GM23338 (cell line): ENCODE results near the gene KCNT2. TPM values are rescaled to one million over a fixed set of nuclear protein-coding genes. Genes with fewer than 3 reads are reported as not detected.
A peak's percentile ranks its signal among the peaks of the same experiment; 100 is the strongest.

Experiments
- ATAC-seq: fragments of 200-7000 bp; cut with Tn5 transposase; 3 replicates; pipeline ENCODE4 v1.9.1; 2020
- DNase-seq: peaks from one replicate; pipeline ENCODE4 v3.0.0-alpha.2; 2015; ENCODE audit warnings: low spot score
- H2AFZ ChIP-seq: fragments of 200-600 bp; sonication (generic); 2 replicates; pipeline ENCODE4 v1.8.0; 2016; ENCODE audit warnings: antibody characterized with exemption, mild to moderate bottlenecking, moderate library complexity
- H3F3A ChIP-seq: fragments of 200-600 bp; sonication (generic); replicated peaks from 2 replicates; pipeline ENCODE4 v1.8.0; 2017; ENCODE audit warnings: antibody characterized with exemption, mixed run types, low read depth
- H3K27ac ChIP-seq: fragments of 200-600 bp; sonication (generic); 2 replicates; pipeline ENCODE4 v1.6.1; 2016; ENCODE audit warnings: low read depth
- H3K27me3 ChIP-seq: fragments of 200-600 bp; sonication (generic); 2 replicates; pipeline ENCODE4 v1.8.0; 2016; ENCODE audit warnings: mild to moderate bottlenecking, mixed run types, moderate library complexity; ENCODE audit not compliant: insufficient read depth
- H3K36me3 ChIP-seq: fragments of 200-600 bp; sonication (generic); 2 replicates; pipeline ENCODE4 v1.8.0; 2016; ENCODE audit warnings: mild to moderate bottlenecking; ENCODE audit not compliant: insufficient read depth
- H3K4me1 ChIP-seq: fragments of 200-600 bp; sonication (generic); 2 replicates; pipeline ENCODE4 v1.8.0; 2016; ENCODE audit warnings: mild to moderate bottlenecking, moderate library complexity; ENCODE audit not compliant: insufficient read depth
- H3K4me2 ChIP-seq: fragments of 200-600 bp; sonication (generic); 2 replicates; pipeline ENCODE4 v1.7.1; 2017; ENCODE audit warnings: mixed run types
- H3K4me3 ChIP-seq: fragments of 200-600 bp; sonication (generic); 2 replicates; pipeline ENCODE4 v1.6.1; 2016; ENCODE audit warnings: mixed run types
- H3K79me2 ChIP-seq: fragments of 200-600 bp; sonication (generic); replicated peaks from 2 replicates; pipeline ENCODE4 v1.8.0; 2017; ENCODE audit warnings: mild to moderate bottlenecking; ENCODE audit not compliant: insufficient read depth
- H3K9me2 ChIP-seq: fragments of 200-600 bp; sonication (generic); 2 replicates; pipeline ENCODE4 v1.8.0; 2017; ENCODE audit not compliant: insufficient read depth
- H4K20me1 ChIP-seq: fragments of 200-600 bp; sonication (generic); replicated peaks from 2 replicates; pipeline ENCODE4 v1.8.0; 2017; ENCODE audit warnings: mild to moderate bottlenecking; ENCODE audit not compliant: insufficient read depth
- H3K27ac Mint-ChIP-seq: 2 replicates; pipeline ENCODE4 v1.8.0; 2020; ENCODE audit warnings: inconsistent platforms, mild to moderate bottlenecking, moderate library complexity, mixed read lengths
- H3K27me3 Mint-ChIP-seq: 3 replicates; pipeline ENCODE4 v1.8.0; 2022; ENCODE audit warnings: low read depth, mild to moderate bottlenecking, moderate library complexity, mixed read lengths, inconsistent platforms; ENCODE audit not compliant: insufficient read depth, poor library complexity
- H3K36me3 Mint-ChIP-seq: 3 replicates; pipeline ENCODE4 v1.8.0; 2021; ENCODE audit warnings: low read depth, mild to moderate bottlenecking, inconsistent platforms, moderate library complexity, mixed read lengths
- H3K4me1 Mint-ChIP-seq: 3 replicates; pipeline ENCODE4 v1.8.0; 2020; ENCODE audit warnings: mild to moderate bottlenecking, inconsistent platforms, mixed read lengths
- H3K4me3 Mint-ChIP-seq: 3 replicates; pipeline ENCODE4 v1.8.0; 2021; ENCODE audit warnings: moderate library complexity, mild to moderate bottlenecking, inconsistent platforms, mixed read lengths
- H3K9me3 Mint-ChIP-seq: 3 replicates; pipeline ENCODE4 v1.8.0; 2020; ENCODE audit warnings: moderate library complexity, mild to moderate bottlenecking, inconsistent platforms, mixed read lengths
- CREB1 ChIP-seq: fragments of 250-450 bp; sonication (Bioruptor Pico); IDR thresholded peaks from 2 replicates; pipeline ENCODE4 v1.5.0; 2020; ENCODE audit warnings: low read depth, mild to moderate bottlenecking, moderate library complexity
- EZH2phosphoT487 ChIP-seq: fragments of 200-600 bp; sonication (generic); IDR thresholded peaks from one replicate; pipeline ENCODE4 v1.8.1; 2018; ENCODE audit warnings: antibody characterized with exemption; ENCODE audit not compliant: unreplicated experiment
- JUNB ChIP-seq: IDR thresholded peaks from one replicate; pipeline ENCODE4 v1.6.1; 2016; ENCODE audit warnings: antibody characterized with exemption; ENCODE audit not compliant: unreplicated experiment
- POLR2AphosphoS5 ChIP-seq: IDR thresholded peaks from 2 replicates; pipeline ENCODE4 v1.6.1; 2016; ENCODE audit warnings: antibody characterized with exemption, low read depth
- STAT1 ChIP-seq: IDR thresholded peaks from one replicate; pipeline ENCODE4 v1.6.1; 2016; ENCODE audit warnings: antibody characterized with exemption; ENCODE audit not compliant: unreplicated experiment
- ZNF114 ChIP-seq: fragments of 250-450 bp; sonication (Bioruptor Pico); IDR thresholded peaks from 2 replicates; pipeline ENCODE4 v1.5.0; 2020; ENCODE audit warnings: mild to moderate bottlenecking, moderate library complexity
- ZNF331 ChIP-seq: fragments of 250-450 bp; sonication (Bioruptor Pico); IDR thresholded peaks from 2 replicates; pipeline ENCODE4 v1.5.0; 2020; ENCODE audit warnings: low read depth, mild to moderate bottlenecking, moderate library complexity
- polyA plus RNA-seq: library from polyadenylated mRNA; unstranded; fragments of >200 nt; fragmentation: Nextera tagmentation; extraction: Ambion mirVana; gene quantifications from 2 replicates; pipeline ENCODE4 v1.2.1, GENCODE V29; 2016
- total RNA-seq: library from RNA; depleted of rRNA; stranded (reverse); fragments of >200 nt; shearing (Covaris generic); gene quantifications from 2 replicates; pipeline ENCODE4 v1.2.3, GENCODE V29; 2014
- TF ChIP-seq, protein P1 (sequence below): fragments of 250-450 bp; sonication (Bioruptor Pico); IDR thresholded peaks from 2 replicates; pipeline ENCODE4 v1.5.0; 2020; ENCODE audit warnings: mild to moderate bottlenecking, moderate library complexity
- TF ChIP-seq, protein P2 (sequence below), 2 experiments: fragments of 200-600 bp in 1 of 2; sonication (generic) in 1 of 2; conservative IDR thresholded peaks; 2 replicates each; pipeline versions ENCODE4 v1.5.1 to v1.6.1; 2016 to 2017; ENCODE audit warnings: antibody characterized with exemption in 2 of 2, low read depth in 2 of 2, mild to moderate bottlenecking in 2 of 2, moderate library complexity in 1 of 2
- TF ChIP-seq, protein P3 (sequence below): IDR thresholded peaks from one replicate; pipeline ENCODE4 v1.6.1; 2018; ENCODE audit warnings: antibody characterized with exemption; ENCODE audit not compliant: unreplicated experiment

KCNT2 gene
- total and polyA plus RNA-seq, 2 experiments from 2014 or later, result 5.4 to 13.4 TPM

DNA sequence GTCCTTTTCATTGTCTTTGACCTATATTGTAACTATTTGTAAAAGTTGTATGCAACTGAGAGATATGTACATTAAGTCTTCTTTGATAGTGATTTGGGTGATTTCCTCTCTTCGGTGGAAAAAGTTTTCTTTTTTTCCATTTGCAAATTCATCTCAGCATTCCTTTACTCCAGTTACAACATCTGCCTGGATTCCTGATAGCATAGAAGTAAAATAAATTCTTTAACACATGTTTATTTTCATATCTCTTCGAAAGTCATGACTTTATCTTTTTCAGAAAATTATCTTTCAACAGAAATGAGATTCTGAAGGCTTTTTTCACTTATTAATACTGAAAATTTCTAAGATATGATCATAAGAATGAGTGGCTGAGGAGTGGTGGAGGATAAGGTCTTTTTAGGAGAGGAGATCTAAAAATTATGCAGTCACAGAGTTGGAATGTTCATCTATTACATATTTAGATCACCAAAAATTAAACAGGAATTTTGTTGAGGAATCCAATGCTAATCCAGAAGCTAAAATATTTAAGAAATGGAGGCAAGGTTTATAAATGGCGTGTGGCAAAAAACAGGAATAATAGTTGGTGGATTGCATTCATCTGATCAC, 400.5 kb downstream of the KCNT2 start (continued):
- TF ChIP-seq, protein P1, sequence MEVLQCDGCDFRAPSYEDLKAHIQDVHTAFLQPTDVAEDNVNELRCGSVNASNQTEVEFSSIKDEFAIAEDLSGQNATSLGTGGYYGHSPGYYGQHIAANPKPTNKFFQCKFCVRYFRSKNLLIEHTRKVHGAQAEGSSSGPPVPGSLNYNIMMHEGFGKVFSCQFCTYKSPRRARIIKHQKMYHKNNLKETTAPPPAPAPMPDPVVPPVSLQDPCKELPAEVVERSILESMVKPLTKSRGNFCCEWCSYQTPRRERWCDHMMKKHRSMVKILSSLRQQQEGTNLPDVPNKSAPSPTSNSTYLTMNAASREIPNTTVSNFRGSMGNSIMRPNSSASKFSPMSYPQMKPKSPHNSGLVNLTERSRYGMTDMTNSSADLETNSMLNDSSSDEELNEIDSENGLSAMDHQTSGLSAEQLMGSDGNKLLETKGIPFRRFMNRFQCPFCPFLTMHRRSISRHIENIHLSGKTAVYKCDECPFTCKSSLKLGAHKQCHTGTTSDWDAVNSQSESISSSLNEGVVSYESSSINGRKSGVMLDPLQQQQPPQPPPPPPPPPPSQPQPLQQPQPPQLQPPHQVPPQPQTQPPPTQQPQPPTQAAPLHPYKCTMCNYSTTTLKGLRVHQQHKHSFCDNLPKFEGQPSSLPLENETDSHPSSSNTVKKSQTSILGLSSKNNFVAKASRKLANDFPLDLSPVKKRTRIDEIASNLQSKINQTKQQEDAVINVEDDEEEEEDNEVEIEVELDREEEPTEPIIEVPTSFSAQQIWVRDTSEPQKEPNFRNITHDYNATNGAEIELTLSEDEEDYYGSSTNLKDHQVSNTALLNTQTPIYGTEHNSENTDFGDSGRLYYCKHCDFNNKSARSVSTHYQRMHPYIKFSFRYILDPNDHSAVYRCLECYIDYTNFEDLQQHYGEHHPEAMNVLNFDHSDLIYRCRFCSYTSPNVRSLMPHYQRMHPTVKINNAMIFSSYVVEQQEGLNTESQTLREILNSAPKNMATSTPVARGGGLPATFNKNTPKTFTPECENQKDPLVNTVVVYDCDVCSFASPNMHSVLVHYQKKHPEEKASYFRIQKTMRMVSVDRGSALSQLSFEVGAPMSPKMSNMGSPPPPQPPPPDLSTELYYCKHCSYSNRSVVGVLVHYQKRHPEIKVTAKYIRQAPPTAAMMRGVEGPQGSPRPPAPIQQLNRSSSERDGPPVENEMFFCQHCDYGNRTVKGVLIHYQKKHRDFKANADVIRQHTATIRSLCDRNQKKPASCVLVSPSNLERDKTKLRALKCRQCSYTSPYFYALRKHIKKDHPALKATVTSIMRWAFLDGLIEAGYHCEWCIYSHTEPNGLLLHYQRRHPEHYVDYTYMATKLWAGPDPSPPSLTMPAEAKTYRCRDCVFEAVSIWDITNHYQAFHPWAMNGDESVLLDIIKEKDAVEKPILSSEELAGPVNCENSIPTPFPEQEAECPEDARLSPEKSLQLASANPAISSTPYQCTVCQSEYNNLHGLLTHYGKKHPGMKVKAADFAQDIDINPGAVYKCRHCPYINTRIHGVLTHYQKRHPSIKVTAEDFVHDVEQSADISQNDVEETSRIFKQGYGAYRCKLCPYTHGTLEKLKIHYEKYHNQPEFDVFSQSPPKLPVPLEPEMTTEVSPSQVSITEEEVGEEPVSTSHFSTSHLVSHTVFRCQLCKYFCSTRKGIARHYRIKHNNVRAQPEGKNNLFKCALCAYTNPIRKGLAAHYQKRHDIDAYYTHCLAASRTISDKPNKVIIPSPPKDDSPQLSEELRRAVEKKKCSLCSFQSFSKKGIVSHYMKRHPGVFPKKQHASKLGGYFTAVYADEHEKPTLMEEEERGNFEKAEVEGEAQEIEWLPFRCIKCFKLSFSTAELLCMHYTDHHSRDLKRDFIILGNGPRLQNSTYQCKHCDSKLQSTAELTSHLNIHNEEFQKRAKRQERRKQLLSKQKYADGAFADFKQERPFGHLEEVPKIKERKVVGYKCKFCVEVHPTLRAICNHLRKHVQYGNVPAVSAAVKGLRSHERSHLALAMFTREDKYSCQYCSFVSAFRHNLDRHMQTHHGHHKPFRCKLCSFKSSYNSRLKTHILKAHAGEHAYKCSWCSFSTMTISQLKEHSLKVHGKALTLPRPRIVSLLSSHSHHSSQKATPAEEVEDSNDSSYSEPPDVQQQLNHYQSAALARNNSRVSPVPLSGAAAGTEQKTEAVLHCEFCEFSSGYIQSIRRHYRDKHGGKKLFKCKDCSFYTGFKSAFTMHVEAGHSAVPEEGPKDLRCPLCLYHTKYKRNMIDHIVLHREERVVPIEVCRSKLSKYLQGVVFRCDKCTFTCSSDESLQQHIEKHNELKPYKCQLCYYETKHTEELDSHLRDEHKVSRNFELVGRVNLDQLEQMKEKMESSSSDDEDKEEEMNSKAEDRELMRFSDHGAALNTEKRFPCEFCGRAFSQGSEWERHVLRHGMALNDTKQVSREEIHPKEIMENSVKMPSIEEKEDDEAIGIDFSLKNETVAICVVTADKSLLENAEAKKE (CRISPR knock-in tag), result no peak
- TF ChIP-seq POLR2AphosphoS5 (no peak), STAT1 (no peak), ZNF331 (CRISPR knock-in tag) (no peak), JUNB (no peak), ZNF114 (no peak), CREB1 (CRISPR knock-in tag) (no peak)
- TF ChIP-seq, protein P2, sequence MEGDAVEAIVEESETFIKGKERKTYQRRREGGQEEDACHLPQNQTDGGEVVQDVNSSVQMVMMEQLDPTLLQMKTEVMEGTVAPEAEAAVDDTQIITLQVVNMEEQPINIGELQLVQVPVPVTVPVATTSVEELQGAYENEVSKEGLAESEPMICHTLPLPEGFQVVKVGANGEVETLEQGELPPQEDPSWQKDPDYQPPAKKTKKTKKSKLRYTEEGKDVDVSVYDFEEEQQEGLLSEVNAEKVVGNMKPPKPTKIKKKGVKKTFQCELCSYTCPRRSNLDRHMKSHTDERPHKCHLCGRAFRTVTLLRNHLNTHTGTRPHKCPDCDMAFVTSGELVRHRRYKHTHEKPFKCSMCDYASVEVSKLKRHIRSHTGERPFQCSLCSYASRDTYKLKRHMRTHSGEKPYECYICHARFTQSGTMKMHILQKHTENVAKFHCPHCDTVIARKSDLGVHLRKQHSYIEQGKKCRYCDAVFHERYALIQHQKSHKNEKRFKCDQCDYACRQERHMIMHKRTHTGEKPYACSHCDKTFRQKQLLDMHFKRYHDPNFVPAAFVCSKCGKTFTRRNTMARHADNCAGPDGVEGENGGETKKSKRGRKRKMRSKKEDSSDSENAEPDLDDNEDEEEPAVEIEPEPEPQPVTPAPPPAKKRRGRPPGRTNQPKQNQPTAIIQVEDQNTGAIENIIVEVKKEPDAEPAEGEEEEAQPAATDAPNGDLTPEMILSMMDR (conservative IDR thresholded peaks at IDR 0.05; ENCODE audit: low read depth in 2 of 2), result no peak

DNA sequence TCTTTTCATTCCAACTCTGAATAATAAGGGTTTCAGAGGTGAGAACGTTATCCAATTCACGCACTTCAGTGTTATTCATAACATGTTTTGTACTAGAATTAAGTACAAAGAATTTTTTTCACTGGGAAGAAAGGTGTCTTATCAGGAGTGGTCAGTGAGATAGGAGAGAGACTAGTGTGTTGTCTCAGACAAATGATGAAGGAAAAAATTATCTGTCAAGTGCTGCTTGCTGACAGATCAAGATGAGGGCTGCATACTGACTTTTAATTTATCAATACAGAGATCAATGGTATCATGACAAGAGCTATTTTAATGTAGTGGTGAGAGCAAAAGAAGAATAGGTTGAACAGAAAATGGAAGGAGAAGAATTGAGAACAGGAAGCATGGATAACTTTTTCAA, 402.4 kb downstream of the KCNT2 start:
- Histone ChIP-seq H3K4me3 (no peak overlapping the region), H3K27ac (no peak overlapping the region), H3K27me3 (no peaks in the 10 kb centered on the region), H3K36me3 (no peaks in the 10 kb centered on the region), H3K79me2 (no peaks in the 10 kb centered on the region), H3K9me2 (no peaks in the 10 kb centered on the region), H3F3A (no peaks in the 10 kb centered on the region), H3K4me2 (0 out of 2 replicates have a peak overlapping the region, but pooled peaks have one; percentile 4), H2AFZ (no peak overlapping the region), H4K20me1 (no peaks in the 10 kb centered on the region), H3K4me1 (peaks cover 6% of the 10 kb centered on the region; the same call in 1 of the 2 replicates)
- Mint-ChIP-seq H3K27ac (no peak overlapping the region; the same call in 1 of the 2 replicates), H3K4me1 (peaks cover 5% of the 10 kb centered on the region; the same call in 2 of the 3 replicates), H3K27me3 (no peaks in the 10 kb centered on the region), H3K9me3 (no peaks in the 10 kb centered on the region), H3K4me3 (no peak overlapping the region), H3K36me3 (no peaks in the 10 kb centered on the region)
- ATAC-seq (no peak), DNase-seq (no peak)
- TF ChIP-seq ZNF114 (no peak), EZH2phosphoT487 (no peak)
- TF ChIP-seq, protein P3, sequence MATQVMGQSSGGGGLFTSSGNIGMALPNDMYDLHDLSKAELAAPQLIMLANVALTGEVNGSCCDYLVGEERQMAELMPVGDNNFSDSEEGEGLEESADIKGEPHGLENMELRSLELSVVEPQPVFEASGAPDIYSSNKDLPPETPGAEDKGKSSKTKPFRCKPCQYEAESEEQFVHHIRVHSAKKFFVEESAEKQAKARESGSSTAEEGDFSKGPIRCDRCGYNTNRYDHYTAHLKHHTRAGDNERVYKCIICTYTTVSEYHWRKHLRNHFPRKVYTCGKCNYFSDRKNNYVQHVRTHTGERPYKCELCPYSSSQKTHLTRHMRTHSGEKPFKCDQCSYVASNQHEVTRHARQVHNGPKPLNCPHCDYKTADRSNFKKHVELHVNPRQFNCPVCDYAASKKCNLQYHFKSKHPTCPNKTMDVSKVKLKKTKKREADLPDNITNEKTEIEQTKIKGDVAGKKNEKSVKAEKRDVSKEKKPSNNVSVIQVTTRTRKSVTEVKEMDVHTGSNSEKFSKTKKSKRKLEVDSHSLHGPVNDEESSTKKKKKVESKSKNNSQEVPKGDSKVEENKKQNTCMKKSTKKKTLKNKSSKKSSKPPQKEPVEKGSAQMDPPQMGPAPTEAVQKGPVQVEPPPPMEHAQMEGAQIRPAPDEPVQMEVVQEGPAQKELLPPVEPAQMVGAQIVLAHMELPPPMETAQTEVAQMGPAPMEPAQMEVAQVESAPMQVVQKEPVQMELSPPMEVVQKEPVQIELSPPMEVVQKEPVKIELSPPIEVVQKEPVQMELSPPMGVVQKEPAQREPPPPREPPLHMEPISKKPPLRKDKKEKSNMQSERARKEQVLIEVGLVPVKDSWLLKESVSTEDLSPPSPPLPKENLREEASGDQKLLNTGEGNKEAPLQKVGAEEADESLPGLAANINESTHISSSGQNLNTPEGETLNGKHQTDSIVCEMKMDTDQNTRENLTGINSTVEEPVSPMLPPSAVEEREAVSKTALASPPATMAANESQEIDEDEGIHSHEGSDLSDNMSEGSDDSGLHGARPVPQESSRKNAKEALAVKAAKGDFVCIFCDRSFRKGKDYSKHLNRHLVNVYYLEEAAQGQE, result no peak
- TF ChIP-seq, protein P2 (conservative IDR thresholded peaks at IDR 0.05; ENCODE audit: low read depth in 2 of 2), result no peak
